Fibroblast of lung (primary cell): ENCODE measurements around the gene DEF6. TPM values are rescaled to one million over a fixed set of nuclear protein-coding genes. Genes with fewer than 3 reads are reported as not detected.
"Not testable (repeated sequence)": the region's sequence is repeated elsewhere in the genome, so short reads cannot be mapped to it uniquely, and the experiment has no call there.

Experiments
- DNase-seq, 2 donors: peaks; one replicate each; pipeline versions ENCODE4 v3.0.0 to v3.0.0-alpha.2; 2010; ENCODE audit warnings: low read depth in 2 of 2
- H2AFZ ChIP-seq: 2 replicates; pipeline ENCODE4 v1.5.1; 2012; ENCODE audit warnings: low read length, control low read depth, inconsistent platforms
- H3K27ac ChIP-seq: 2 replicates; pipeline ENCODE4 v1.5.1; 2011; ENCODE audit warnings: low read length, control low read depth; ENCODE audit not compliant: insufficient read depth
- H3K27me3 ChIP-seq: 2 replicates; pipeline ENCODE4 v1.5.1; 2011; ENCODE audit warnings: mild to moderate bottlenecking, low read length; ENCODE audit not compliant: control insufficient read depth, insufficient read depth
- H3K36me3 ChIP-seq: 2 replicates; pipeline ENCODE4 v1.5.1; 2011; ENCODE audit warnings: low read length; ENCODE audit not compliant: control insufficient read depth, insufficient read depth
- H3K4me1 ChIP-seq: 2 replicates; pipeline ENCODE4 v1.5.1; 2011; ENCODE audit warnings: low read length; ENCODE audit not compliant: control insufficient read depth, insufficient read depth; ENCODE audit errors: extremely low read depth
- H3K4me2 ChIP-seq: 2 replicates; pipeline ENCODE4 v1.5.1; 2011; ENCODE audit warnings: low read length, control low read depth; ENCODE audit not compliant: insufficient read depth; ENCODE audit errors: extremely low read depth
- H3K4me3 ChIP-seq, 4 experiments: fragments of 200-600 bp in 1 of 4; sonication (generic) in 1 of 4; replicated peaks in 1 of 4; 2 replicates each; pipeline ENCODE4 v1.5.1; 2011 to 2016; ENCODE audit warnings: low read length in 4 of 4, low read depth in 3 of 4, mild to moderate bottlenecking in 3 of 4, control low read depth in 2 of 4, inconsistent platforms in 1 of 4, mixed read lengths in 1 of 4; ENCODE audit not compliant: insufficient read depth in 1 of 4; ENCODE audit errors: control extremely low read depth in 1 of 4
- H3K79me2 ChIP-seq: 2 replicates; pipeline ENCODE4 v1.5.1; 2012; ENCODE audit warnings: mild to moderate bottlenecking, low read length, inconsistent platforms; ENCODE audit not compliant: control insufficient read depth, insufficient read depth
- H3K9ac ChIP-seq: 2 replicates; pipeline ENCODE4 v1.5.1; 2011; ENCODE audit warnings: mild to moderate bottlenecking, low read length, control low read depth; ENCODE audit not compliant: insufficient read depth
- H3K9me3 ChIP-seq: 2 replicates; pipeline ENCODE4 v1.5.1; 2012; ENCODE audit warnings: low read depth, low read length; ENCODE audit not compliant: control insufficient read depth, insufficient read depth
- H4K20me1 ChIP-seq: 2 replicates; pipeline ENCODE4 v1.5.1; 2011; ENCODE audit warnings: low read length; ENCODE audit not compliant: control insufficient read depth, insufficient read depth; ENCODE audit errors: extremely low read depth
- EZH2 ChIP-seq: IDR thresholded peaks from 2 replicates; pipeline ENCODE4 v1.5.1; 2012; ENCODE audit warnings: low read length, control low read depth, mild to moderate bottlenecking; ENCODE audit errors: missing control alignments
- polyA plus RNA-seq, 2 donors: library from polyadenylated mRNA; depleted of rRNA in 1 of 2; stranded (reverse) in 1 of 2; unstranded in 1 of 2; fragments of >200 nt; gene quantifications; 2 replicates each; pipeline ENCODE4 v1.2.1, GENCODE V29; 2011 to 2012; ENCODE audit warnings: missing spikeins in 1 of 2
- total RNA-seq: library from RNA; depleted of rRNA; stranded (reverse); fragments of >200 nt; gene quantifications from 2 replicates; pipeline ENCODE4 v1.2.1, GENCODE V29; 2014
- TF ChIP-seq, protein P1 (sequence below), 2 donors: IDR thresholded peaks in 1 of 2; conservative IDR thresholded peaks in 1 of 2; 1 replicate in 1 of 2; 2 replicates in 1 of 2; pipeline ENCODE4 v1.5.1; 2011 to 2012; ENCODE audit warnings: low read length in 2 of 2, control low read depth in 1 of 2, inconsistent platforms in 1 of 2, low read depth in 1 of 2, mild to moderate bottlenecking in 1 of 2

Gene DEF6
- total and polyA plus RNA-seq, 2 donors (not counting 1 experiment from before 2014, with no cell fraction given), result 0.12 to 0.33 TPM

GRCh38 chr6:35328108-35328723, 30.6 kb downstream of the DEF6 start:
- H3K4me1 ChIP-seq, result no peaks in the 10 kb centered on the region
- H3K27ac ChIP-seq, result no peak overlapping the region
- no peaks in the 10 kb centered on the region for H3K79me2 ChIP-seq
- H3K4me2 ChIP-seq, result no peak overlapping the region
- H3K9me3 ChIP-seq, result no peaks in the 10 kb centered on the region
- H3K27me3 ChIP-seq, result no peaks in the 10 kb centered on the region
- no peak for DNase-seq
- no peak overlapping the region for H2AFZ ChIP-seq
- H3K9ac ChIP-seq, result no peak overlapping the region
- no peak for TF ChIP-seq EZH2
- TF ChIP-seq, protein P1, sequence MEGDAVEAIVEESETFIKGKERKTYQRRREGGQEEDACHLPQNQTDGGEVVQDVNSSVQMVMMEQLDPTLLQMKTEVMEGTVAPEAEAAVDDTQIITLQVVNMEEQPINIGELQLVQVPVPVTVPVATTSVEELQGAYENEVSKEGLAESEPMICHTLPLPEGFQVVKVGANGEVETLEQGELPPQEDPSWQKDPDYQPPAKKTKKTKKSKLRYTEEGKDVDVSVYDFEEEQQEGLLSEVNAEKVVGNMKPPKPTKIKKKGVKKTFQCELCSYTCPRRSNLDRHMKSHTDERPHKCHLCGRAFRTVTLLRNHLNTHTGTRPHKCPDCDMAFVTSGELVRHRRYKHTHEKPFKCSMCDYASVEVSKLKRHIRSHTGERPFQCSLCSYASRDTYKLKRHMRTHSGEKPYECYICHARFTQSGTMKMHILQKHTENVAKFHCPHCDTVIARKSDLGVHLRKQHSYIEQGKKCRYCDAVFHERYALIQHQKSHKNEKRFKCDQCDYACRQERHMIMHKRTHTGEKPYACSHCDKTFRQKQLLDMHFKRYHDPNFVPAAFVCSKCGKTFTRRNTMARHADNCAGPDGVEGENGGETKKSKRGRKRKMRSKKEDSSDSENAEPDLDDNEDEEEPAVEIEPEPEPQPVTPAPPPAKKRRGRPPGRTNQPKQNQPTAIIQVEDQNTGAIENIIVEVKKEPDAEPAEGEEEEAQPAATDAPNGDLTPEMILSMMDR (conservative IDR thresholded peaks at IDR 0.05 in 1 of 2, IDR thresholded peaks at IDR 0.05 in 1 of 2; ENCODE audit: low read depth in 1 of 2, low read length in 2 of 2), result no peak
- no peaks in the 10 kb centered on the region for H4K20me1 ChIP-seq
- H3K4me3 ChIP-seq, result no peak overlapping the region
- no peaks in the 10 kb centered on the region for H3K36me3 ChIP-seq

DNA sequence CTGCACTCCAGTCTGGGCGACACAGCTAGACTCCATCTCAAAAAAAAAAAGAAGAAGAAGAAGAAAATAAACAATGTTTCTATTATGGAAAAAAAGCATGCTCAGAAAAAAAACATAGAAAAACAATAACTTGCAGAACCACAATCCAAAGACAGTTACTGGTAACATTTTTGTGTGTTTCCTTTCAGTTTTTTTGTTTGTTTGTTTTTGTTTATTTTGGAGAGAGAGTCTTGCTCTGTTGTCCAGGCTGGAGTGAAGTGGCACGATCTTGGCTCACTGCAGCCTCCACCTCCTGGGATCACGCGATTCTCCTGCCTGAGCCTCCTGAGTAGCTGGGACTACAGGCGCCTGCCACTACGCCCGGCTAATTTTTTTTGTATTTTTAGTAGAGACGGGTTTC, 31.3 kb downstream of the DEF6 start:
- H3K4me3 ChIP-seq, H3K9ac ChIP-seq, DNase-seq, H3K27me3 ChIP-seq, H4K20me1 ChIP-seq, H3K36me3 ChIP-seq, H3K27ac ChIP-seq, H3K4me1 ChIP-seq, H3K4me2 ChIP-seq, H2AFZ ChIP-seq, H3K9me3 ChIP-seq, H3K79me2 ChIP-seq: not testable (repeated sequence)

- Histone ChIP-seq H3K36me3 (no peaks in the 10 kb centered on the region), H3K4me1 (no peaks in the 10 kb centered on the region), H2AFZ (no peak overlapping the region), H3K27me3 (peaks cover 3% of the 10 kb centered on the region), H3K9ac (no peak overlapping the region), H3K79me2 (no peaks in the 10 kb centered on the region), H3K27ac (no peak overlapping the region), H3K4me3 (no peak overlapping the region), H3K9me3 (no peaks in the 10 kb centered on the region), H4K20me1 (no peaks in the 10 kb centered on the region), H3K4me2 (no peak overlapping the region)
- TF ChIP-seq, protein P1 (conservative IDR thresholded peaks at IDR 0.05 in 1 of 2, IDR thresholded peaks at IDR 0.05 in 1 of 2; ENCODE audit: low read depth in 1 of 2, low read length in 2 of 2), result no peak
- no peak for TF ChIP-seq EZH2
- DNase-seq, result no peak
Observed at GRCh38 chr6:35330541-35331119, 33.0 kb downstream of the DEF6 start.
